Measurements from ENCODE around the gene DAPK1.

The DAPK1 gene

GRCh38 chr9:87610200-87611155 lies 112.8 kb downstream of the DAPK1 start:
- DNase-seq (ENCODE audit: low read depth in 2 of 2, low spot score in 1 of 2) = no peak

GRCh38 chr9:87611776-87612175 lies 114.1 kb downstream of the DAPK1 start:
- DNase-seq (ENCODE audit: low read depth in 2 of 2, low spot score in 1 of 2) = no peak

- no peak for DNase-seq (ENCODE audit: low read depth in 2 of 2, low spot score in 1 of 2)
Measured at GRCh38 chr9:87612536-87612935, 114.9 kb downstream of the DAPK1 start.

GRCh38 chr9:87613265-87614111 lies 115.8 kb downstream of the DAPK1 start:
- DNase-seq (ENCODE audit: low read depth in 2 of 2, low spot score in 1 of 2) = no peak

- no peak for DNase-seq (ENCODE audit: low read depth in 2 of 2, low spot score in 1 of 2)
Measured at GRCh38 chr9:87614397-87614796, 116.7 kb downstream of the DAPK1 start.

GRCh38 chr9:87615136-87615535 lies 117.5 kb downstream of the DAPK1 start:
- no peak for DNase-seq (ENCODE audit: low read depth in 2 of 2, low spot score in 1 of 2)

GRCh38 chr9:87615547-87616148 lies 118.0 kb downstream of the DAPK1 start:
- DNase-seq (ENCODE audit: low read depth in 2 of 2, low spot score in 1 of 2) = no peak

- no peak for DNase-seq (ENCODE audit: low read depth in 2 of 2, low spot score in 1 of 2)
Measured at GRCh38 chr9:87618226-87618625, 120.6 kb downstream of the DAPK1 start.

- DNase-seq (ENCODE audit: low read depth in 2 of 2, low spot score in 1 of 2) = no peak
Measured at GRCh38 chr9:87618931-87619330, 121.3 kb downstream of the DAPK1 start.

GRCh38 chr9:87619346-87619745 lies 121.7 kb downstream of the DAPK1 start:
- DNase-seq (ENCODE audit: low read depth in 2 of 2, low spot score in 1 of 2) = no peak

- DNase-seq (ENCODE audit: low read depth in 2 of 2, low spot score in 1 of 2) = no peak
Measured at GRCh38 chr9:87620731-87621322, 123.2 kb downstream of the DAPK1 start.

GRCh38 chr9:87622098-87622497 lies 124.4 kb downstream of the DAPK1 start:
- DNase-seq (ENCODE audit: low read depth in 2 of 2, low spot score in 1 of 2) = no peak

GRCh38 chr9:87622923-87623322 lies 125.3 kb downstream of the DAPK1 start:
- DNase-seq (ENCODE audit: low read depth in 2 of 2, low spot score in 1 of 2) = no peak

- DNase-seq (ENCODE audit: low read depth in 2 of 2, low spot score in 1 of 2) = no peak
Measured at GRCh38 chr9:87628346-87628745, 130.7 kb downstream of the DAPK1 start.

- no peak for DNase-seq (ENCODE audit: low read depth in 2 of 2, low spot score in 1 of 2)
Measured at GRCh38 chr9:87629104-87629503, 131.4 kb downstream of the DAPK1 start.

- no peak for DNase-seq (ENCODE audit: low read depth in 2 of 2, low spot score in 1 of 2)
Measured at GRCh38 chr9:87630266-87630665, 132.6 kb downstream of the DAPK1 start.

GRCh38 chr9:87630846-87631245 lies 133.2 kb downstream of the DAPK1 start:
- DNase-seq (ENCODE audit: low read depth in 2 of 2, low spot score in 1 of 2) = no peak

GRCh38 chr9:87635656-87636501 lies 138.2 kb downstream of the DAPK1 start:
- DNase-seq (ENCODE audit: low read depth in 2 of 2, low spot score in 1 of 2) = no peak

- DNase-seq (ENCODE audit: low read depth in 2 of 2, low spot score in 1 of 2) = no peak
Measured at GRCh38 chr9:87638292-87638691, 140.6 kb downstream of the DAPK1 start.

GRCh38 chr9:87639949-87640348 lies 142.3 kb downstream of the DAPK1 start:
- DNase-seq (ENCODE audit: low read depth in 2 of 2, low spot score in 1 of 2) = no peak

All from stimulated activated CD8-positive, alpha-beta memory T cell treated with anti-CD3 and anti-CD28 coated beads, Interleukin-4, amount 100 ng/mL, for 1 hour (primary cell).